ENCODE data around the gene IGFBPL1.

DNA sequence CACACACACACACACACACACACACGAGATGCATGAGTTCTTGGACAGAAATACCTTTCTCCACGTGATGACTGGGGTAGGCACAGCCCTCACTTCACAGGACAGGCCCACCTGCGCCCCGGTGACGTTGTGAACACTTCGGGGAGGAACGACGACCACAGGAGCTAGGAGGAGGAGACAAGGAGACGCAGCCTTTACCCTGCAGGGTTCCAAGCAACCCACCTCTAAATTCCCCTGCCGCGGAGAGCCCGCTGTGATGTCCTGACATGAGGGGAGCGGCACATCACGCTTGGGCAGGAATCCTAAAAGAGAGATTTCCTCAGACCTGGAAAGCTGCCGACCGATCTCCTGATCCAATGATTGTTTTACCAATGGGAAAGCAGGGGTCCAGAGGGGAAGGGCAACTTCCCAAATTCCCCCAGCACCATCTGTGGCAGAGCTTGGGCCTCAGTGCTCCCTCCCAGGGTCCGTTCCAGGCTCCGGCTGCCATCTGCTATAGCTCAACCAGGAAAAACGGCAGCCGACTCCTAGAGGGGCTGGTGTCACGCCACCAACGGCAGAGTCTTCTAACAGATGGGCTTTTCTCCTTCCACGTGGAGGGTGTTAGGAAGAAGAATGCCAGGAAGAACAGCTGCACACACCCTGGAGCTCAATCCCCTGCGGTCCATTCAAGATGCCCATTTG, 10.1 kb downstream of the IGFBPL1 start:
- TF ChIP-seq, protein P1, sequence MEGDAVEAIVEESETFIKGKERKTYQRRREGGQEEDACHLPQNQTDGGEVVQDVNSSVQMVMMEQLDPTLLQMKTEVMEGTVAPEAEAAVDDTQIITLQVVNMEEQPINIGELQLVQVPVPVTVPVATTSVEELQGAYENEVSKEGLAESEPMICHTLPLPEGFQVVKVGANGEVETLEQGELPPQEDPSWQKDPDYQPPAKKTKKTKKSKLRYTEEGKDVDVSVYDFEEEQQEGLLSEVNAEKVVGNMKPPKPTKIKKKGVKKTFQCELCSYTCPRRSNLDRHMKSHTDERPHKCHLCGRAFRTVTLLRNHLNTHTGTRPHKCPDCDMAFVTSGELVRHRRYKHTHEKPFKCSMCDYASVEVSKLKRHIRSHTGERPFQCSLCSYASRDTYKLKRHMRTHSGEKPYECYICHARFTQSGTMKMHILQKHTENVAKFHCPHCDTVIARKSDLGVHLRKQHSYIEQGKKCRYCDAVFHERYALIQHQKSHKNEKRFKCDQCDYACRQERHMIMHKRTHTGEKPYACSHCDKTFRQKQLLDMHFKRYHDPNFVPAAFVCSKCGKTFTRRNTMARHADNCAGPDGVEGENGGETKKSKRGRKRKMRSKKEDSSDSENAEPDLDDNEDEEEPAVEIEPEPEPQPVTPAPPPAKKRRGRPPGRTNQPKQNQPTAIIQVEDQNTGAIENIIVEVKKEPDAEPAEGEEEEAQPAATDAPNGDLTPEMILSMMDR (conservative IDR thresholded peaks at IDR 0.05 in 1 of 2, IDR thresholded peaks at IDR 0.05 in 1 of 2; ENCODE audit: extremely low read depth in 1 of 2, insufficient read depth in 1 of 2, low read depth in 1 of 2, low read length in 2 of 2): no peak
- no peak for TF ChIP-seq EZH2 (IDR thresholded peaks at IDR 0.05; ENCODE audit: borderline replicate concordance, low read length)

Data from mammary epithelial cell (primary cell).